Measurements from ENCODE around the gene BRD4.

The BRD4 gene

DNA sequence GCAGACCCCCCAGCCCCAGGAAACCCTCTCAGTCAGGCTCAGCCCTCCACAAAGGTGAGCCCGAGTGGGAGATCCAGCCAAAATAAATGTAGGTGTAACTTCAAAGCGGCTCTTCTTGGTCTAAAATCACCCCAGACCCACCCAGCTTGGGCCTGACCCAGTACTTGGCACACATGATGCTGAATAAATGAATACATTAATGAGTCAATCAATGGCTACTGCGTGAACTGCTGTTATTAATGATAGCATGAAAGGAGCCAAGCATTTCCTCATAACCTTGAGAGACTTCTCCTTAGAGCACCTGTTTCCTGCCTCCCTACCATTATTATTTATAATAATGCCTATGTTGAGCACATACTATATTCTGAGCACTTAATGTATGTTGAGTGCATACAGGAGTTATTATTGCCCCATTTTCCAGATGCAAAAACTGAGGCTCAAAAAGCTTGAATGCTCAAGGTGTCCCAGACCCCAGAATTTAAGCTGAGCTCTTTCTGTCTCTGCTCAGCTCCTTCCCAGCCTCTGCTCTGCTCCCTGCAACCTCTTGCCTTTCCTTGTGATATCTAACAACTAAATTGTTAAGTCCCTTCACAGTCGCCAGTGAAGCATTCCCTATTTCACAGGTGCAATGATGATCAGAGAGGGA, 135.9 kb downstream of the BRD4 start:
- H3K36me3 ChIP-seq (ENCODE audit: control insufficient read depth, insufficient read depth, low read length), result no peaks in the 10 kb centered on the region
- no peak overlapping the region for H3K4me3 ChIP-seq (ENCODE audit: low read length)
- no peaks in the 10 kb centered on the region for H3K9me3 ChIP-seq (ENCODE audit: control insufficient read depth, low read length)
- peaks cover 20% of the 10 kb centered on the region for H3K27me3 ChIP-seq (ENCODE audit: control insufficient read depth, insufficient read depth, low read length)
- no peak overlapping the region for H3K9ac ChIP-seq (ENCODE audit: low read length)
- peaks cover 8% of the 10 kb centered on the region for H3K4me1 ChIP-seq (ENCODE audit: control insufficient read depth, insufficient read depth, low read length)

DNA sequence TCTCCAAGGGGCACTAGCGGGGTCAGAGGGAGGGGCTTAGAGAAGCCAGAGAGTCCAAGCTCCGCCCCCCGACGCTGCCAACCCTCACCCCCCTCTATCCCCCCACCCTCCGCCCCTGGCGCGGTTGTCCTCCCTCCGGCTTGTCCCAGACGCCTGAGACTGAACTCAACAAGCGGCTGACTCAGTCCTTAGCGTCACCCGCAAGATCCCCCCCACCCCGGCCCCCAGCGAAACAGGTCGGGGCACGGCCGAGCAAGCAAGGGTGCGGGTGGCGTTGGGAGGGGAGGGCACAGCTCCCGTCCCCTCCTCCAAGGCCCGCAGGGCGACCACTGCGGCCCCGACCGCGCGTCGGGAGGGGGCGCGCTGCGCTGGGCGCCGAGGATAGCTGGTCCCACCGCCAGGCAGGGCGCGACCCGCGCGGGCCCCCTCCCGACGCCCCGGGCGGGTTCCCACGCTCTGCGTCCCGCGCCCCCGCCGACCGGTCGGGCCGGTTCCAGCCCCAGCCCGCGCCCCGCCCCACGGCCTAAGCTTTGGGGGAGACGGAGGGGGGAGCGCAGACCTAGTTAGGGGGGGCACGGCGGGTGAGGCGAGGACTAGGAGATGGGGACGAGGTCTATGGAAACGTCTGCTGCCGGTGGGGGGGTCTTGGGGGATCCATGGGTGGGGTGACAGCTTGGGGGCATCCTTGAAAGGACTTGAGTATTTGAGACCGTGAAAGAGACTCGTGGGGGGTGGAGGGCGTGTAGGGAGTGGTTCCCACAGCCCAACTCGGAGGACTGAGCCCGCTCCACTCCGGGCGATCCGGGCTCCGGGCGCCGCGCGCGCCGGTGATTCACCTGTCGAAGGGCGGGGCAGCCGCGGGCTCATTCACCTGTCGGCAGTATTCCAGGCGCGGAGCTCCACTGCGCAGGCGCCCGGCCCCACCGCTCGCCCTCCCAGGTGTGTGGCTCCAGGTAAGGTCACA, 136.7 kb downstream of the BRD4 start:
- no peak overlapping the region for H3K9ac ChIP-seq (ENCODE audit: low read length)
- H3K27me3 ChIP-seq (ENCODE audit: control insufficient read depth, insufficient read depth, low read length), result peaks cover 17% of the 10 kb centered on the region
- H3K4me1 ChIP-seq (ENCODE audit: control insufficient read depth, insufficient read depth, low read length), result peaks cover 8% of the 10 kb centered on the region

DNA sequence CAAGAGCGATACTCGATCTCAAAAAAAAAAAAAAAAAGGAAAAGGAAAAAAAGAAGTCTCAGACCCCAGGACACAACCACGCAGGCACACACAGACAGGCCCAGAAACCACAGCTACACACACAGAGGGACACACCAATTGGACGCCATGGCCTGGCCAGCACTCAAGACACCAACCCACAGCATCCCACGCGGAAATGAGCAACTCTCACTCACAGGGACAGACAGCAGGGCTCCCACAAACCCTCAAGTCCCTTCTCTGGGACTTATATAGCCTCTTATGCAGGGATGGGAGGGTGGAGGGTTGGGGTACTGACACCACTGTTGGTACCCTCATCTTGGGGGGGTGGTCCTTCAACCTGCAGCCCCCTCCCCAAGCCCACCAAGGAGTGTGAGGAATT, 137.4 kb downstream of the BRD4 start:
- H3K27me3 ChIP-seq (ENCODE audit: control insufficient read depth, insufficient read depth, low read length), result peaks cover 13% of the 10 kb centered on the region
- no peak overlapping the region for H3K9ac ChIP-seq (ENCODE audit: low read length)
- peaks cover 4% of the 10 kb centered on the region for H3K4me1 ChIP-seq (ENCODE audit: control insufficient read depth, insufficient read depth, low read length)
- H3K36me3 ChIP-seq (ENCODE audit: control insufficient read depth, insufficient read depth, low read length), result no peaks in the 10 kb centered on the region
- H3K9me3 ChIP-seq (ENCODE audit: control insufficient read depth, low read length), result no peaks in the 10 kb centered on the region
- H3K4me3 ChIP-seq (ENCODE audit: low read length), result no peak overlapping the region

More for the DNA sequence above, 136.7 kb downstream of the BRD4 start:
- H3K9me3 ChIP-seq (ENCODE audit: control insufficient read depth, low read length), result no peaks in the 10 kb centered on the region
- no peaks in the 10 kb centered on the region for H3K36me3 ChIP-seq (ENCODE audit: control insufficient read depth, insufficient read depth, low read length)
- H3K4me3 ChIP-seq (ENCODE audit: low read length), result no peak overlapping the region

DNA sequence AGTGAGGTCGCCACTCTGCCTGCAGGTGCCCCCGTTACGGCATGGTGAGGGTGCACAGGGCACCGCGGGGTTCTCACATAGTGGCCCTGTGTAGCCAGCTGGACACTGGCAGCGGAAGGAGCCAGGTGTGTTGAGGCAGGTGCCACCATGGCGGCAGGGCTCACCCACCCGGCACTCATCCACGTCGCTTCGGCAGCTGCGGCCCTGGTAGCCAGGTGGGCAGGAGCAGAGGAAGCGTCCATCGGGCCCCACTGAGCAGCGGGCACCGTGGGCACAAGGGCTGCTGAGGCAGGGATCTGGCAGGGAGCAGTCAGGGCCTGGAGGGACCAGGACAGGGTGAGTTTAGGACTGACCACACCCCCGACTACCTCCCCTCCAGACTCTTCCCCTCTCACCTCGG, 140.4 kb downstream of the BRD4 start:
- Histone ChIP-seq H3K36me3 (ENCODE audit: control insufficient read depth, insufficient read depth, low read length) (no peaks in the 10 kb centered on the region), H3K9me3 (ENCODE audit: control insufficient read depth, low read length) (no peaks in the 10 kb centered on the region), H3K4me1 (ENCODE audit: control insufficient read depth, insufficient read depth, low read length) (peaks cover 3% of the 10 kb centered on the region), H3K9ac (ENCODE audit: low read length) (no peak overlapping the region), H3K4me3 (ENCODE audit: low read length) (no peak overlapping the region), H3K27me3 (ENCODE audit: control insufficient read depth, insufficient read depth, low read length) (peaks cover 5% of the 10 kb centered on the region)

- Histone ChIP-seq H3K27me3 (ENCODE audit: control insufficient read depth, insufficient read depth, low read length) (peaks cover 5% of the 10 kb centered on the region), H3K9me3 (ENCODE audit: control insufficient read depth, low read length) (no peaks in the 10 kb centered on the region), H3K36me3 (ENCODE audit: control insufficient read depth, insufficient read depth, low read length) (no peaks in the 10 kb centered on the region)
These were observed 140.8 kb downstream of the BRD4 start for GRCh38 chr19:15191514-15191913.

DNA sequence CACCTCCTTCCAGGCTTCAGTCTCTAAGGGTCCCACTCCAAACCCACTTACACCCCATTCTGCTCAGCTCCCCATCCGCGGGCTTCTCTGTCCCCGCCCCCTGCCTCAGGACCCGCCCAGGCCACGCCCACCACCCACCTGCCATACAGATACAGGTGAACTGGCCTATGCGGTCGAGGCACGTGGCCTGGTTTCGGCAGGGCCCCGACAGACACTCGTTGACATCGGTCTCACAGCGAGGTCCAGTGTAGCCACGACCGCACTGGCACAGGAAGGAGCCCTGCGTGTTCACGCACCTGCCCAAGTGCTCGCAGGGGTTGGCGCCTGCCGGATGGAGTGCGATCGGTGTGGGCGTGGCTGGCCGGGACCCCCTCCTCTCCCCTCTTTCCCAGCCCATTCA, 143.5 kb downstream of the BRD4 start:
- H3K27me3 ChIP-seq (ENCODE audit: control insufficient read depth, insufficient read depth, low read length), result no peaks in the 10 kb centered on the region
- H3K36me3 ChIP-seq (ENCODE audit: control insufficient read depth, insufficient read depth, low read length), result no peaks in the 10 kb centered on the region
- H3K9me3 ChIP-seq (ENCODE audit: control insufficient read depth, low read length), result no peaks in the 10 kb centered on the region
- no peak overlapping the region for H3K4me3 ChIP-seq (ENCODE audit: low read length)
- H3K9ac ChIP-seq (ENCODE audit: low read length), result no peak overlapping the region
- H3K4me1 ChIP-seq (ENCODE audit: control insufficient read depth, insufficient read depth, low read length), result no peaks in the 10 kb centered on the region

More at GRCh38 chr19:15191514-15191913, 140.8 kb downstream of the BRD4 start:
- no peak overlapping the region for H3K9ac ChIP-seq (ENCODE audit: low read length)
- no peaks in the 10 kb centered on the region for H3K4me1 ChIP-seq (ENCODE audit: control insufficient read depth, insufficient read depth, low read length)
- H3K4me3 ChIP-seq (ENCODE audit: low read length), result no peak overlapping the region

DNA sequence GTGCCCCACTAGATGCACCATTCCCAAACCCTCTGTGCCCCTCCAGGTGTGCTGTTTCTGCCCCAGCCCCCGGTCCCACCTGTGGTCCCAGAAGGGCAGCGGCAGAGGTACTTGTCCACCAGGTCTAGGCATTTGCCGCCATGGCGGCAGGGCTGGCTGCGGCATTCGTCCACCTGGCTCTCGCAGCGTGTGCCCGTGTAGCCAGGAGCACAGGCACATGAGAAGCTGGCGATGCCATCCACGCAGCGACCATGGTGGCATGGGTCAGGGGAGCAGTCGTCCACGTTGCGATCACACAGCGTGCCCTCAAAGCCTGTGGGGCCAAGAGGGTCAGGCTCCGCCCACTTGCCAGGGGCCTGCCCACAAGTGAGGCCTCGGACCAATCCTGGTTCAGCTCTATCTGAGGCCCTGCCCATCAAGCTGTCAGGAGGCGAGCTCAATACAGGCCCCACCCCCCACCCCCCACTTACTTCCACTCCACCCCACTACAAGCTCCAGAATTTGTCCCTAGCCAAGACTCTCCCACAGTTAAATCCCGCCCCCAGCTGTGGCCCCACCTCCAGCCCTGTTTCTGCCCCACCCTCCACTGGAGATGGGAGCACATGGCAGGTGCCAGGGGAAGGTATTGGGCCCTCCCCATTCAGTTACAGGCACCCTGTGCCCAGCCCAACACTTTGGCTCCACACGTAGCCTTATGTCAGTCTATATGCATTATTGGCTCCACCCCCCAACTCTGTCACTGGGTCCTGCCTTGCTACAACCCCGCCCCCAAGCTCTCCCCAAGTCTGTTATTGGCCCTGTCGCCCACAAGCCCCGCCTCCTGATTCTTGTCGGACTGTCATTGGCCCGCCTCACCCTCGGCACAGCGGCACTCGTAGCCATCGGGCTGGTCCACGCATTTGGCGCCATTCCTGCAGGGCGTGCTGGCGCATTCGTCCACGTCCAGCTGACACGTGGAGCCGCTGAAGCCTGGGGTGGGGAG, 145.0 kb downstream of the BRD4 start:
- Histone ChIP-seq H3K27me3 (ENCODE audit: control insufficient read depth, insufficient read depth, low read length) (no peaks in the 10 kb centered on the region), H3K4me3 (ENCODE audit: low read length) (no peak overlapping the region), H3K9ac (ENCODE audit: low read length) (no peak overlapping the region), H3K9me3 (ENCODE audit: control insufficient read depth, low read length) (no peaks in the 10 kb centered on the region), H3K36me3 (ENCODE audit: control insufficient read depth, insufficient read depth, low read length) (no peaks in the 10 kb centered on the region), H3K4me1 (ENCODE audit: control insufficient read depth, insufficient read depth, low read length) (no peaks in the 10 kb centered on the region)

Measured in mucosa of stomach (tissue), 1 donor.